Endothelial cell (in vitro differentiated cells): ENCODE results near the gene PADI4. TPM values are rescaled to one million over a fixed set of nuclear protein-coding genes. Genes with fewer than 3 reads are reported as not detected.

Experiments
- DNase-seq: peaks from one replicate; pipeline ENCODE4 v3.0.0; 2021; ENCODE audit warnings: low spot score
- H3K27ac Mint-ChIP-seq: one replicate; pipeline ENCODE4 v1.8.0; 2021; ENCODE audit warnings: mixed read lengths, inconsistent platforms; ENCODE audit not compliant: unreplicated experiment
- H3K27me3 Mint-ChIP-seq: one replicate; pipeline ENCODE4 v1.8.0; 2021; ENCODE audit warnings: mild to moderate bottlenecking, moderate library complexity, mixed read lengths, inconsistent platforms; ENCODE audit not compliant: unreplicated experiment
- H3K36me3 Mint-ChIP-seq: one replicate; pipeline ENCODE4 v1.8.0; 2021; ENCODE audit warnings: mild to moderate bottlenecking, low read depth, mixed read lengths, inconsistent platforms; ENCODE audit not compliant: unreplicated experiment
- H3K4me1 Mint-ChIP-seq: one replicate; pipeline ENCODE4 v1.8.0; 2021; ENCODE audit warnings: mild to moderate bottlenecking, mixed read lengths, inconsistent platforms; ENCODE audit not compliant: unreplicated experiment
- H3K4me3 Mint-ChIP-seq: one replicate; pipeline ENCODE4 v1.8.0; 2021; ENCODE audit warnings: mild to moderate bottlenecking, mixed read lengths, inconsistent platforms; ENCODE audit not compliant: unreplicated experiment
- H3K9me3 Mint-ChIP-seq: one replicate; pipeline ENCODE4 v1.8.0; 2021; ENCODE audit warnings: mixed read lengths, inconsistent platforms; ENCODE audit not compliant: unreplicated experiment
- total RNA-seq: library from RNA; stranded (reverse); fragmentation: NEBNext Ultra II Directional; extraction: Animal tissue kit (Norgen Biotek cat#: 25700); gene quantifications from one replicate; pipeline ENCODE4 v1.2.1, GENCODE V29; 2021; ENCODE audit not compliant: unreplicated experiment
- TF ChIP-seq, protein P1 (sequence below): fragments of 200-600 bp; sonication (generic); IDR thresholded peaks from one replicate; pipeline ENCODE4 v1.5.0; 2021; ENCODE audit warnings: antibody characterized with exemption; ENCODE audit not compliant: unreplicated experiment

The PADI4 gene
- total RNA-seq, 1 donor from 2014 or later, result not detected

- H3K27me3 Mint-ChIP-seq, result peaks cover 4% of the 10 kb centered on the region
- no peak overlapping the region for H3K4me3 Mint-ChIP-seq
- no peaks in the 10 kb centered on the region for H3K4me1 Mint-ChIP-seq
- H3K36me3 Mint-ChIP-seq, result no peaks in the 10 kb centered on the region
- no peak for DNase-seq
- TF ChIP-seq, protein P1, sequence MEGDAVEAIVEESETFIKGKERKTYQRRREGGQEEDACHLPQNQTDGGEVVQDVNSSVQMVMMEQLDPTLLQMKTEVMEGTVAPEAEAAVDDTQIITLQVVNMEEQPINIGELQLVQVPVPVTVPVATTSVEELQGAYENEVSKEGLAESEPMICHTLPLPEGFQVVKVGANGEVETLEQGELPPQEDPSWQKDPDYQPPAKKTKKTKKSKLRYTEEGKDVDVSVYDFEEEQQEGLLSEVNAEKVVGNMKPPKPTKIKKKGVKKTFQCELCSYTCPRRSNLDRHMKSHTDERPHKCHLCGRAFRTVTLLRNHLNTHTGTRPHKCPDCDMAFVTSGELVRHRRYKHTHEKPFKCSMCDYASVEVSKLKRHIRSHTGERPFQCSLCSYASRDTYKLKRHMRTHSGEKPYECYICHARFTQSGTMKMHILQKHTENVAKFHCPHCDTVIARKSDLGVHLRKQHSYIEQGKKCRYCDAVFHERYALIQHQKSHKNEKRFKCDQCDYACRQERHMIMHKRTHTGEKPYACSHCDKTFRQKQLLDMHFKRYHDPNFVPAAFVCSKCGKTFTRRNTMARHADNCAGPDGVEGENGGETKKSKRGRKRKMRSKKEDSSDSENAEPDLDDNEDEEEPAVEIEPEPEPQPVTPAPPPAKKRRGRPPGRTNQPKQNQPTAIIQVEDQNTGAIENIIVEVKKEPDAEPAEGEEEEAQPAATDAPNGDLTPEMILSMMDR, result no peak
- H3K27ac Mint-ChIP-seq, result no peak overlapping the region
- no peaks in the 10 kb centered on the region for H3K9me3 Mint-ChIP-seq
Measured at GRCh38 chr1:17363771-17364170, 55.8 kb downstream of the PADI4 start.

DNA sequence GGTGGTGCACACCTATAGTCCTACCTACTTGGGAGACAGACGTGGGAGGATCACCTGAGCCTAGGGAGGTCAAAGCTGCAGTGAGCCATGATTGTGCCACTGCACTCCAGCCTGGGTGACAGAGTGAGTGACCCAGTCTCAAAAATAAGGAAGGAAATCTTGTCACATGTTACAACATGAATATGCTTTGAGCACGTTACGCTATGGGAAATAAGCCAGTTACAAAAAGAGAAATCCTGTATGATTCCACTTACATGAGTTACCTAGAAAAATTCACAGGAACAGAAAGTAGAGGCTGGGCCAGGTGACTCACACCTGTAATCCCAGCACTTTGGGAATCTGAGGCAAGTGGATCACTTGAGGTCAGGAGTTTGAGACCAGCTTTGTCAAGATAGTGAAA is 57.3 kb downstream of the PADI4 start:
- Mint-ChIP-seq H3K9me3 (no peaks in the 10 kb centered on the region), H3K4me1 (no peaks in the 10 kb centered on the region), H3K36me3 (no peaks in the 10 kb centered on the region), H3K27me3 (peaks cover 3% of the 10 kb centered on the region), H3K27ac (no peak overlapping the region), H3K4me3 (no peak overlapping the region)
- DNase-seq, result no peak
- TF ChIP-seq, protein P1, result no peak

DNA sequence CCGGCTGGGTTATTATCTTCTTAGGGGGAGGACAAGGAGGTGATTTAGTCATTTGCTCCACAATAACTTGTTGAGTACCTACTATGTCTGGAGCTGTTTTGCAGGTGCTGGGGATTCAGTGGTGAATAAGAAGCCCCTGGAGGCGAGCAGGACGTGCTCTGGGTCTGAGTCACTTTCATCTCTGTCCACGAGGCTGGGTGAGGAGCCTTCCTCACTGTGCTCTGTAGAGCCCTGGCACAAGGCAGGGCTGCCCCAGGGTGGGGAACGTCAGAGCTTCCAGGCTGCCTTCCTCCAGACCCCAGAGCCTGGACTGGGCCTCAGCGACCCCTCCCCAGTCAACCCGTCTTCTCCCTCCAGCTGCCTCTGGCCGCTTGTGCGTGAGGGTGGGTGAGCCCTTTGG is 61.5 kb downstream of the PADI4 start:
- Mint-ChIP-seq H3K27me3 (no peaks in the 10 kb centered on the region), H3K36me3 (no peaks in the 10 kb centered on the region), H3K4me1 (no peaks in the 10 kb centered on the region), H3K4me3 (no peak overlapping the region), H3K9me3 (no peaks in the 10 kb centered on the region), H3K27ac (no peak overlapping the region)
- no peak for DNase-seq
- TF ChIP-seq, protein P1, result no peak

- no peaks in the 10 kb centered on the region for H3K9me3 Mint-ChIP-seq
- H3K4me3 Mint-ChIP-seq, result no peak overlapping the region
- no peaks in the 10 kb centered on the region for H3K4me1 Mint-ChIP-seq
- no peak for DNase-seq
- no peaks in the 10 kb centered on the region for H3K36me3 Mint-ChIP-seq
- no peaks in the 10 kb centered on the region for H3K27me3 Mint-ChIP-seq
- TF ChIP-seq, protein P1, result peak; percentile 19
- no peak overlapping the region for H3K27ac Mint-ChIP-seq
Measured at GRCh38 chr1:17370618-17371017, 62.6 kb downstream of the PADI4 start.

DNA sequence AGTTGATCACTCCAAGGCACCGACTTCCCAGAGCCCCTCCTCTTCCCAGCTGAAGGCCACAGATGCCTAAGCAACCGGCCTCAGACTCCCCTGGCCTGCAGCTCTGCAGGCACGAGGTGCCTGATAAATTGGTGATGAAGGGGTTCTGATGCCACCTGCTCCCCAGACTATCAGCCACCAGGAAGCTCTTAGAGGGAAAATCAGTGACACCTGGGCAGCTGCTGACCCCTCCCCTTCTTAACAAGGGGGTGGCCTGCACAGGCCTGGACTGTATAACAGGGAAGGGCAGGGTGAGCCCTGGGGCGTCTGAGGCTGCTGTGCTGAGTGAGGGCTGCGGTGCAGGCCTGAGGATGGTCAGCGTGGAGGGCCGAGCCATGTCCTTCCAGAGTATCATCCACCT is 63.9 kb downstream of the PADI4 start, which contains the start of gene PADI6:
PADI6 (plus strand) TSS at position 301 of the 400 bp plus-strand sequence; CDS start at position 351, 50 bp downstream.
- H3K4me1 Mint-ChIP-seq, result no peaks in the 10 kb centered on the region
- no peak within 1 kb of the TSS for H3K4me3 Mint-ChIP-seq
- no peak within 1 kb of the TSS for H3K27ac Mint-ChIP-seq

More for the DNA sequence above, 63.9 kb downstream of the PADI4 start, which contains the start of gene PADI6:
- no peaks in the 10 kb centered on the region for H3K27me3 Mint-ChIP-seq
- H3K36me3 Mint-ChIP-seq, result no peaks in the 10 kb centered on the region
- no peak for DNase-seq
- TF ChIP-seq, protein P1, result no peak
- no peaks in the 10 kb centered on the region for H3K9me3 Mint-ChIP-seq
